Measurements from ENCODE around the gene UGT1A9.

Gene UGT1A9

GRCh38 chr2:233819884-233820773 lies 148.4 kb downstream of the UGT1A9 start:
- peak; percentile 49 for DNase-seq

GRCh38 chr2:233820774-233821105 lies 149.0 kb downstream of the UGT1A9 start:
- peak; percentile 49 for DNase-seq

- peak; percentile 17 for DNase-seq
These were observed 149.5 kb downstream of the UGT1A9 start for GRCh38 chr2:233821196-233821595.

GRCh38 chr2:233821709-233822100 lies 150.0 kb downstream of the UGT1A9 start:
- no peak for DNase-seq

GRCh38 chr2:233822101-233822771 lies 150.5 kb downstream of the UGT1A9 start:
- DNase-seq, result peak; percentile 44
